A549 (cell line): Measurements from ENCODE around the gene CKMT2.

Experiments
- BHLHE40 ChIP-seq: IDR thresholded peaks from 2 replicates; pipeline ENCODE4 v1.6.1; 2012; ENCODE audit warnings: low read depth, low read length, inconsistent platforms
- JUN ChIP-seq, 2 experiments: fragments of >200 bp; sonication (Bioruptor Twin); formaldehyde crosslinking; IDR thresholded peaks; 2 replicates in 1 of 2; 3 replicates in 1 of 2; pipeline ENCODE4 v1.6.1; 2016 to 2017
- TF ChIP-seq, protein P1 (sequence below): fragments of >200 bp; sonication (Bioruptor Twin); formaldehyde crosslinking; IDR thresholded peaks from 3 replicates; pipeline ENCODE4 v1.5.1; 2016
- TF ChIP-seq, protein P2 (sequence below): fragments of 450-650 bp; IDR thresholded peaks from 2 replicates; pipeline ENCODE4 v1.6.1; 2014; ENCODE audit warnings: antibody characterized with exemption
- TF ChIP-seq, protein P3 (sequence below): IDR thresholded peaks from 2 replicates; pipeline ENCODE4 v1.6.1; 2012
- TF ChIP-seq, protein P4 (sequence below): IDR thresholded peaks from 2 replicates; pipeline ENCODE4 v1.6.1; 2012; ENCODE audit warnings: low read depth, borderline replicate concordance

DNA sequence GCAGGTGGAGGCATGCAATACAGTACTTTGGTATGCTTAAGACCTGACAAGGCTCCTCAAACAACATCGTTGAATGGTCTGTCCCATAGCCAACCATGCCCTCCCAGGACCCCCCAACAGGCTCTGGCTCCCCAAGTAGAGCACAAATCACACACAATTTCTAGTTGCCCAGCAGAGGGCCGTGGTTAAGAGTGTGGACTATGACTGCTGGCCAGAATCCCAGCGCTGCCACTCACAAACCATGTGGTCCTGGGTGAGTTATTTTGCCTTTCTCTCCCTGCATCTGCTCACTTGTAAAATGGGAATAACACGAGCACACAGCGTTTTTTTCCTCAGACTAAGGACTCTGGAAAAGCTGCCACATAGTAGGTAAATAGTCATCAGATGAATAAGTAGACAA is 6.5 kb downstream of the CKMT2 start:
- TF ChIP-seq, protein P1, sequence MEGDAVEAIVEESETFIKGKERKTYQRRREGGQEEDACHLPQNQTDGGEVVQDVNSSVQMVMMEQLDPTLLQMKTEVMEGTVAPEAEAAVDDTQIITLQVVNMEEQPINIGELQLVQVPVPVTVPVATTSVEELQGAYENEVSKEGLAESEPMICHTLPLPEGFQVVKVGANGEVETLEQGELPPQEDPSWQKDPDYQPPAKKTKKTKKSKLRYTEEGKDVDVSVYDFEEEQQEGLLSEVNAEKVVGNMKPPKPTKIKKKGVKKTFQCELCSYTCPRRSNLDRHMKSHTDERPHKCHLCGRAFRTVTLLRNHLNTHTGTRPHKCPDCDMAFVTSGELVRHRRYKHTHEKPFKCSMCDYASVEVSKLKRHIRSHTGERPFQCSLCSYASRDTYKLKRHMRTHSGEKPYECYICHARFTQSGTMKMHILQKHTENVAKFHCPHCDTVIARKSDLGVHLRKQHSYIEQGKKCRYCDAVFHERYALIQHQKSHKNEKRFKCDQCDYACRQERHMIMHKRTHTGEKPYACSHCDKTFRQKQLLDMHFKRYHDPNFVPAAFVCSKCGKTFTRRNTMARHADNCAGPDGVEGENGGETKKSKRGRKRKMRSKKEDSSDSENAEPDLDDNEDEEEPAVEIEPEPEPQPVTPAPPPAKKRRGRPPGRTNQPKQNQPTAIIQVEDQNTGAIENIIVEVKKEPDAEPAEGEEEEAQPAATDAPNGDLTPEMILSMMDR, result no peak
- TF ChIP-seq BHLHE40, result no peak
- TF ChIP-seq, protein P2, sequence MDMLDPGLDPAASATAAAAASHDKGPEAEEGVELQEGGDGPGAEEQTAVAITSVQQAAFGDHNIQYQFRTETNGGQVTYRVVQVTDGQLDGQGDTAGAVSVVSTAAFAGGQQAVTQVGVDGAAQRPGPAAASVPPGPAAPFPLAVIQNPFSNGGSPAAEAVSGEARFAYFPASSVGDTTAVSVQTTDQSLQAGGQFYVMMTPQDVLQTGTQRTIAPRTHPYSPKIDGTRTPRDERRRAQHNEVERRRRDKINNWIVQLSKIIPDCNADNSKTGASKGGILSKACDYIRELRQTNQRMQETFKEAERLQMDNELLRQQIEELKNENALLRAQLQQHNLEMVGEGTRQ, result no peak
- TF ChIP-seq, protein P3, sequence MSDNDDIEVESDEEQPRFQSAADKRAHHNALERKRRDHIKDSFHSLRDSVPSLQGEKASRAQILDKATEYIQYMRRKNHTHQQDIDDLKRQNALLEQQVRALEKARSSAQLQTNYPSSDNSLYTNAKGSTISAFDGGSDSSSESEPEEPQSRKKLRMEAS, result no peak
- no peak for TF ChIP-seq JUN (IDR thresholded peaks at IDR 0.05)
- TF ChIP-seq, protein P4, sequence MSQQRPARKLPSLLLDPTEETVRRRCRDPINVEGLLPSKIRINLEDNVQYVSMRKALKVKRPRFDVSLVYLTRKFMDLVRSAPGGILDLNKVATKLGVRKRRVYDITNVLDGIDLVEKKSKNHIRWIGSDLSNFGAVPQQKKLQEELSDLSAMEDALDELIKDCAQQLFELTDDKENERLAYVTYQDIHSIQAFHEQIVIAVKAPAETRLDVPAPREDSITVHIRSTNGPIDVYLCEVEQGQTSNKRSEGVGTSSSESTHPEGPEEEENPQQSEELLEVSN, result no peak
